ENCODE measurements around the gene GBP7.
A peak's percentile ranks its signal among the peaks of the same experiment; 100 is the strongest.

- TF ChIP-seq POLR2A (IDR thresholded peaks at IDR 0.05): no peak
- TF ChIP-seq, protein P1, sequence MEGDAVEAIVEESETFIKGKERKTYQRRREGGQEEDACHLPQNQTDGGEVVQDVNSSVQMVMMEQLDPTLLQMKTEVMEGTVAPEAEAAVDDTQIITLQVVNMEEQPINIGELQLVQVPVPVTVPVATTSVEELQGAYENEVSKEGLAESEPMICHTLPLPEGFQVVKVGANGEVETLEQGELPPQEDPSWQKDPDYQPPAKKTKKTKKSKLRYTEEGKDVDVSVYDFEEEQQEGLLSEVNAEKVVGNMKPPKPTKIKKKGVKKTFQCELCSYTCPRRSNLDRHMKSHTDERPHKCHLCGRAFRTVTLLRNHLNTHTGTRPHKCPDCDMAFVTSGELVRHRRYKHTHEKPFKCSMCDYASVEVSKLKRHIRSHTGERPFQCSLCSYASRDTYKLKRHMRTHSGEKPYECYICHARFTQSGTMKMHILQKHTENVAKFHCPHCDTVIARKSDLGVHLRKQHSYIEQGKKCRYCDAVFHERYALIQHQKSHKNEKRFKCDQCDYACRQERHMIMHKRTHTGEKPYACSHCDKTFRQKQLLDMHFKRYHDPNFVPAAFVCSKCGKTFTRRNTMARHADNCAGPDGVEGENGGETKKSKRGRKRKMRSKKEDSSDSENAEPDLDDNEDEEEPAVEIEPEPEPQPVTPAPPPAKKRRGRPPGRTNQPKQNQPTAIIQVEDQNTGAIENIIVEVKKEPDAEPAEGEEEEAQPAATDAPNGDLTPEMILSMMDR (IDR thresholded peaks at IDR 0.05): peak in 2 of 3 donors; percentile 29 to 50
- TF ChIP-seq EP300 (IDR thresholded peaks at IDR 0.05): no peak
These were observed 90.0 kb downstream of the GBP7 start for GRCh38 chr1:89085781-89086180.
